Epithelial cell of esophagus (primary cell): ENCODE measurements around the gene DPP6.

Experiments
- DNase-seq: peaks from one replicate; pipeline ENCODE4 v3.0.0; 2010; ENCODE audit warnings: low read depth
- H3K4me3 ChIP-seq: 2 replicates; pipeline ENCODE4 v1.5.1; 2011; ENCODE audit warnings: mild to moderate bottlenecking, low read length, control low read depth
- TF ChIP-seq, protein P1 (sequence below): IDR thresholded peaks from 2 replicates; pipeline ENCODE4 v1.5.1; 2011; ENCODE audit warnings: low read depth, mild to moderate bottlenecking, low read length, control low read depth, inconsistent platforms; ENCODE audit not compliant: insufficient read depth; ENCODE audit errors: missing control alignments

Gene DPP6

DNA sequence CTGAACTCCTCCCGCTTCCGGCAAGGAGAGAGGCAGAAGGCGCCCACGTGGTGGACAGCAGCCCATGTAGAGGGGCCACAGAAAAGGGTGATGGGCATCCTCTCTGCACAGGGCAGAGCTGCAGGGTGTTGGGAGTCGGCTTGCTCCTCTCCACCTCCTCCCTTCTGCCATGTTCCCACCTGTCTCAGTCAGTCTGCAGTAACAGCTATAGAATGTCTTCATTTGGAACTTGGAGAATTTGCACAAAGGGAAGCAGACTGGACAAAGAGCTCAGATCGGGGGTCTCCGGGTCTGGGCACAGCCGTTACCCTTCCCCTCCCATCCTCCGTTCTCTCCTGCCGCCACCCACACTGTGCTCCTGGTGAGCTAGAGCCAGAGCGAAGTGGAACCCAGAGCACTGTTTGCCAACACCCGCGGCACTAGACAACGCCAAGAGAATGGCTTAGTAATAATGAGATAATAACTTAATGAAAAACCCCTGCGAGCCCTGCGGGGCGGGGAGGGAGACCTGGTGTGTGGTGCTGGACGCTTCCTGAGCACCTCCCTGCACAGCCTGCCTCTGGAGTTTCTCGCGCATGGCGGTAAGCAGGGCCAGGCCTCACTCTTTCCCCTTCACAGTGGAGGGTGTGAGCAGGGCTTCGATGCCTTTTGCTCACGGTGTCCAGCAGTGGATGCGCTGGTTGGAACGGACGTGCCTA, 696.0 kb downstream of the DPP6 start:
- no peak overlapping the region for H3K4me3 ChIP-seq
- no peak for DNase-seq
- TF ChIP-seq, protein P1, sequence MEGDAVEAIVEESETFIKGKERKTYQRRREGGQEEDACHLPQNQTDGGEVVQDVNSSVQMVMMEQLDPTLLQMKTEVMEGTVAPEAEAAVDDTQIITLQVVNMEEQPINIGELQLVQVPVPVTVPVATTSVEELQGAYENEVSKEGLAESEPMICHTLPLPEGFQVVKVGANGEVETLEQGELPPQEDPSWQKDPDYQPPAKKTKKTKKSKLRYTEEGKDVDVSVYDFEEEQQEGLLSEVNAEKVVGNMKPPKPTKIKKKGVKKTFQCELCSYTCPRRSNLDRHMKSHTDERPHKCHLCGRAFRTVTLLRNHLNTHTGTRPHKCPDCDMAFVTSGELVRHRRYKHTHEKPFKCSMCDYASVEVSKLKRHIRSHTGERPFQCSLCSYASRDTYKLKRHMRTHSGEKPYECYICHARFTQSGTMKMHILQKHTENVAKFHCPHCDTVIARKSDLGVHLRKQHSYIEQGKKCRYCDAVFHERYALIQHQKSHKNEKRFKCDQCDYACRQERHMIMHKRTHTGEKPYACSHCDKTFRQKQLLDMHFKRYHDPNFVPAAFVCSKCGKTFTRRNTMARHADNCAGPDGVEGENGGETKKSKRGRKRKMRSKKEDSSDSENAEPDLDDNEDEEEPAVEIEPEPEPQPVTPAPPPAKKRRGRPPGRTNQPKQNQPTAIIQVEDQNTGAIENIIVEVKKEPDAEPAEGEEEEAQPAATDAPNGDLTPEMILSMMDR = no peak

DNA sequence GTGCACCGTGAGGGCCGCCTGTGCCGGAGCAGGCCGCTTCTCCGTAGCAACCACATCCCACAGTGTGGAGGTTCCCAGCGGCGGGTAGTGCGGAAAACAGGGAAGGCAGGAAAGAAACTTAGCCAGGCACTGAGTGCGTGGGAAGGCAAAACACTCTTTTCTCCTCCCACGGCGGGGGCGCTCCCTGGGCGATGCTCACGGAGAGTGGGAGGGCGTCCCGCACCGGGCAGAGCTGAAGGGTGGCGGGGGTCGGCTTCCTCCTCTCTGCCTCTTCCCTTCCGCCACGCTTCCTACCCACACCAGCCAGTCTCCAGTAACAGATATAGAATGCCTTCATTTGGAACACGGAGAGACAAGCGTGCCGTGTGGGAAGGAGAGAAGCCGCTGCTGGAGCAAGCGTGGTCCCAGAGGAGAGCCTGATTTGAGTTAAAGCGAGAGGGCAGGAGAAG, 698.2 kb downstream of the DPP6 start:
- H3K4me3 ChIP-seq = no peak overlapping the region
- TF ChIP-seq, protein P1 = no peak
- no peak for DNase-seq

DNA sequence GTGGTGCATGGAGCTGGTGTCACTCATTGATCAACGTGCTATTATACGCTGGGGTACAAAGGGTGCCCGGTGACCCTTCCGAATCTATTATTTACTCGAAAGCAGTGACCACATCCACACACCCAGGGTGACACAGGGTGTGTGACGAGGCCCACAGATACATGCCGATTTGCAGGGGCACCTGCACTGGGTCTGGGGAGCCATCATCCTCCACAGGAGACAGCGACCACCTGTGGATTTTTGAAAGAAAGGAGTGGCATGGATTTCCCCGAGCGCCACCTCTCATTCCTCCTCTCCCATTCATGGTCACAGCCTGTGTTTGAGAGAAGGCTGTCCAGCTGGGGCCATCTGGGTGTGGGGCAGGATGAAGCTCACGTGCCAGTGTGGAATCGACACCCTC, 701.0 kb downstream of the DPP6 start:
- no peak for DNase-seq
- TF ChIP-seq, protein P1 = no peak
- no peak overlapping the region for H3K4me3 ChIP-seq

DNA sequence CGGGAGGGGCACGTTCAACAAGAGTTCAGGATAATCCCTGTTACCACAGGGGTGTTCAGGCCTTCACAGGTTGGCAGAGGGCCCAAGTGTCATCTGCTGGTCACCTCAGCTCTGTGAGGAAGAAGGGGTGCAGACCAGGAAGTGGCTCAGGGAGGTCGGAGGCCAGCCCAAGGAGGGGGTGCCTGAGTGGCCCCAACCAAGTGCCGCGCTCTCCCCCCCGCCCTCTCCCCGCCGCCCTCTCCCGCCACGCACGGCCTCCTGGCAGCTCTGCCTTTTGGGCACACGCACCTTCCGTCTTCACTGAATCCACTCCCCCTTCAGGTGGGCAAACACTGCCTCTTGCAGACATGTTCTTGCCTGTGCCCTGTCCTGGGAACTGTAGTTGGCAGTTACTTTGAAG, 705.6 kb downstream of the DPP6 start:
- TF ChIP-seq, protein P1 = no peak
- DNase-seq = no peak
- no peak overlapping the region for H3K4me3 ChIP-seq

DNA sequence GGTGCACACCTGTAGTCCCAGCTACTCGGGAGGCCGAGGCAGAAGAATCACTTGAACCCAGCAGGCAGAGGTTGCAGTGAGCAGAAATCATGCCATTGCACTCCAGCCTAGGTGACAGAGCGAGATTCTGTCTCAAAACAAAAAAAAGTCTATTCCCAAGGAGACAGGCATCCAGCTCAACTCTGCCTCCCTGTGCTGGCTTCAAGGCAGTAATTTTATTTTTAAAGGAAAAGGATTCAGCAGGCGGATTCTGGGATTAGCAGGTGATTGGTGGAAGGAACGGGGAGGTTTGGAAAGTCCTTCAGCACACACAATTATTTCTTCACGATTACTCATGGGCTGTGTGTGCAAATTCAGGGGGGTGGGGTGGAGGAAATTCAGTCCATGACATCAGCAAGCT, 707.8 kb downstream of the DPP6 start:
- no peak for DNase-seq
- TF ChIP-seq, protein P1 = no peak
- H3K4me3 ChIP-seq = no peak overlapping the region

DNA sequence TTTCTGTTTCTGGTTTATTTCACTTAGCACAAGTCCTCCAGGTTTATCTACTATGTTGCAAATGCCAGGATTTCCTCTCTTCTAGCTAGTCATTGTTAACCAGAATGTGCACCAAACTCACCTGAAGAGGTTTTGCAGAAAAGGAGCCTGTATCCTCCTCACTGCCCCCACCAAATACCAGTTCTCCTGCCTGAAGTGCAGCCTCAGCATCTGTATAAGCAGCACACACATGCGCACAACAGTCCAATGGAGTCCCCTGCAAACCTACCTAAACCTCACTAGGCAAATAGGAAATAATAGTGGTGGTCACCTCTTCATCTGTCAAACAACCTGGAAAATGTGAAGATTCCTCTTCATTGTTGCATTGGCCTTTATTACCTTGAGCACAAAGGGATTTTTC, 712.9 kb downstream of the DPP6 start:
- TF ChIP-seq, protein P1 = no peak
- no peak for DNase-seq
- H3K4me3 ChIP-seq = no peak overlapping the region

DNA sequence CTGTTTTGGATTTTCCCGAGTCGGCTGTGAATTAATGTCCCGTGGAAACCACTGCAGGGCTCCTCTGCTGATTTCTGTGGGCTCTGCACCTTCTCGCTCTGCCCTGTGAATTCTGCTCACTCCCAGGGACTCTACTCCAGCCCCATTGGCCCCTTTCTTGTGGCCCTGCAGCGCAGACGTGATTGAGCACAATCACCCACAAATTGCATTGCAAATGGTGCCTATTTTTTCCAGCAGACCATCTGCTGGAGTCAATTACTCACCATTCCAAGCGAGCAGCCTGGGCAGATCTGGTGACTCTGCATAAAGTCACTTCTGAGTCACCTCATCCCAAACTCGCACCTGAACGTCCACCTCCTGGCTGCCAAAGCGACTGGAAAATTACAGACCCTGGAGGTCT, 714.9 kb downstream of the DPP6 start:
- no peak overlapping the region for H3K4me3 ChIP-seq
- TF ChIP-seq, protein P1 = no peak
- DNase-seq = no peak
